ENCODE data around the gene DOCK3. TPM values are rescaled to one million over a fixed set of nuclear protein-coding genes. Genes with fewer than 3 reads are reported as not detected.

DOCK3 gene
- total RNA-seq, 1 experiment from 2014 or later, result 8.3 TPM

GRCh38 chr3:51031666-51032065 lies 356.9 kb downstream of the DOCK3 start:
- H2BK5ac ChIP-seq (ENCODE audit: insufficient read length, low read length), result no peak overlapping the region
- no peak overlapping the region for H3T11ph ChIP-seq (ENCODE audit: low read length)
- H3K79me2 ChIP-seq (ENCODE audit: insufficient read depth, low read length), result no peaks in the 10 kb centered on the region
- Mint-ChIP-seq H3K4me3 (no peak overlapping the region), H3K36me3 (ENCODE audit: insufficient read depth in 1 of 3, low read depth in 3 of 3) (peaks cover 5 to 32% (median 9%) of the 10 kb centered on the region in 3 experiments), H3K9me3 (peaks cover 22 to 24% of the 10 kb centered on the region in 2 experiments), H3K4me1 (peaks cover 19 to 21% of the 10 kb centered on the region in 2 experiments), H3K27ac (no peak overlapping the region), H3K27me3 (ENCODE audit: low read depth) (no peaks in the 10 kb centered on the region)
- no peak overlapping the region for H3K4me2 ChIP-seq (ENCODE audit: insufficient read depth, insufficient read length, low read length)
- no peak overlapping the region for H2BK15ac ChIP-seq (ENCODE audit: low read depth, low read length)
- no CpG with 5 or more reads among the region's 3 CpGs for WGBS (ENCODE audit: extremely low coverage, insufficient read length, low lambda C conversion rate)
- no peak overlapping the region for H3K4ac ChIP-seq (ENCODE audit: low read depth, low read length)
- no peak overlapping the region for H3K14ac ChIP-seq (ENCODE audit: insufficient read depth, low read length)
- no peaks in the 10 kb centered on the region for H3K4me1 ChIP-seq (ENCODE audit: insufficient read depth, low read length)
- DNase-seq, result no peak
- H4K91ac ChIP-seq (ENCODE audit: insufficient read length, low read depth, low read length), result no peak overlapping the region
- H3K18ac ChIP-seq (ENCODE audit: insufficient read length, low read depth, low read length), result no peak overlapping the region
- no peak overlapping the region for H4K5ac ChIP-seq (ENCODE audit: insufficient read length, low read depth, low read length)
- H3K9me3 ChIP-seq (ENCODE audit: control insufficient read depth, low read depth, low read length), result no peaks in the 10 kb centered on the region
- no peaks in the 10 kb centered on the region for H3K23me2 ChIP-seq (ENCODE audit: insufficient read length, low read depth, low read length, poor library complexity, severe bottlenecking)
- no peak overlapping the region for H2AFZ ChIP-seq (ENCODE audit: low read length)
- H3K23ac ChIP-seq (ENCODE audit: insufficient read length, low read depth, low read length), result no peak overlapping the region
- no peak overlapping the region for H2BK120ac ChIP-seq (ENCODE audit: low read depth, low read length, poor library complexity, severe bottlenecking)
- H3K79me1 ChIP-seq (ENCODE audit: insufficient read depth, low read depth, low read length, poor library complexity, severe bottlenecking), result no peaks in the 10 kb centered on the region
- no peak overlapping the region for H3K9ac ChIP-seq (ENCODE audit: extremely low read depth, insufficient read length, low read length)
- no peak overlapping the region for H2AK5ac ChIP-seq (ENCODE audit: insufficient read length, low read length)
- no peak overlapping the region for H4K8ac ChIP-seq (replicated peaks; ENCODE audit: insufficient read length, low read depth, low read length)
- no peak overlapping the region for H3K27ac ChIP-seq (ENCODE audit: insufficient read length, low read depth, low read length)
- H2BK12ac ChIP-seq (ENCODE audit: insufficient read length, low read depth, low read length), result no peak overlapping the region
- no peaks in the 10 kb centered on the region for H3K27me3 ChIP-seq (ENCODE audit: insufficient read depth, low read length)
- H3K56ac ChIP-seq (ENCODE audit: insufficient read length, low read depth, low read length), result no peak overlapping the region
- H2BK20ac ChIP-seq (ENCODE audit: low read depth, low read length, poor library complexity, severe bottlenecking), result no peak overlapping the region
- no peaks in the 10 kb centered on the region for H4K20me1 ChIP-seq (ENCODE audit: control insufficient read depth, insufficient read depth, insufficient read length)
- TF ChIP-seq CTCF (conservative IDR thresholded peaks at IDR 0.05), result no peak

Data from H9 (cell line).